22Rv1 (cell line): Measurements from ENCODE around the gene LAMA3.

Experiments
- H3K27ac ChIP-seq: fragments of 450-650 bp; 2 replicates; pipeline ENCODE4 v1.5.1; 2017
- CTCF ChIP-seq: fragments of 450-650 bp; IDR thresholded peaks from 2 replicates; pipeline ENCODE4 v1.5.1; 2017; ENCODE audit warnings: mild to moderate bottlenecking
- ZFX ChIP-seq: fragments of 450-650 bp; IDR thresholded peaks from 2 replicates; pipeline ENCODE4 v1.6.1; 2017; ENCODE audit warnings: antibody characterized with exemption, borderline replicate concordance

LAMA3 gene

GRCh38 chr18:23883277-23883790 is 194.1 kb downstream of the LAMA3 start:
- no peak for TF ChIP-seq CTCF
- no peak for TF ChIP-seq ZFX
- no peak overlapping the region for H3K27ac ChIP-seq

GRCh38 chr18:23884681-23885375 is 195.6 kb downstream of the LAMA3 start:
- no peak for TF ChIP-seq ZFX
- no peak for TF ChIP-seq CTCF
- H3K27ac ChIP-seq: no peak overlapping the region

GRCh38 chr18:23885750-23886149 is 196.5 kb downstream of the LAMA3 start:
- no peak overlapping the region for H3K27ac ChIP-seq
- TF ChIP-seq ZFX (no peak), CTCF (no peak)

GRCh38 chr18:23887035-23887434 is 197.8 kb downstream of the LAMA3 start:
- H3K27ac ChIP-seq: no peak overlapping the region
- TF ChIP-seq ZFX (no peak), CTCF (no peak)

GRCh38 chr18:23887493-23887892 is 198.2 kb downstream of the LAMA3 start:
- TF ChIP-seq ZFX (no peak), CTCF (no peak)
- no peak overlapping the region for H3K27ac ChIP-seq

- TF ChIP-seq ZFX (no peak), CTCF (no peak)
- no peak overlapping the region for H3K27ac ChIP-seq
Measured at GRCh38 chr18:23888881-23889280, 199.6 kb downstream of the LAMA3 start.

- H3K27ac ChIP-seq: no peak overlapping the region
- TF ChIP-seq CTCF: no peak
Measured at GRCh38 chr18:23889907-23890306, 200.7 kb downstream of the LAMA3 start.
